Mesenteric fat pad (tissue), 1 donor: Measurements from ENCODE around the gene PIAS4. TPM values are rescaled to one million over a fixed set of nuclear protein-coding genes. Genes with fewer than 3 reads are reported as not detected.

Experiments used
- DNase-seq: peaks from one replicate; pipeline ENCODE4 v3.0.0-alpha.2; 2020; ENCODE audit warnings: low spot score
- total RNA-seq: library from RNA; stranded (reverse); fragmentation: NEBNext Ultra II Directional; extraction: Animal tissue kit (Norgen Biotek cat#: 25700); gene quantifications from one replicate; pipeline ENCODE4 v1.2.1, GENCODE V29; 2021
- donor health status: DM: yes; HTN: yes; CAD: no.

The PIAS4 gene
- total RNA-seq, 1 donor from 2014 or later = 17.9 TPM

GRCh38 chr19:3976495-3977241 is 30.9 kb upstream of the PIAS4 start:
- no peak for DNase-seq

- no peak for DNase-seq
Measured at GRCh38 chr19:3977242-3978143, 30.0 kb upstream of the PIAS4 start.

GRCh38 chr19:3978145-3978544 is 29.4 kb upstream of the PIAS4 start:
- no peak for DNase-seq

- DNase-seq = peak; percentile 89
Measured at GRCh38 chr19:3979289-3979673, 28.3 kb upstream of the PIAS4 start.

- DNase-seq = no peak
Measured at GRCh38 chr19:3979674-3980352, 27.7 kb upstream of the PIAS4 start.

GRCh38 chr19:3980353-3981251 is 26.9 kb upstream of the PIAS4 start:
- DNase-seq = no peak

GRCh38 chr19:3981373-3981735 is 26.2 kb upstream of the PIAS4 start:
- DNase-seq = no peak

- DNase-seq = no peak
Measured at GRCh38 chr19:3981736-3982681, 25.5 kb upstream of the PIAS4 start.

GRCh38 chr19:3982701-3983541 is 24.6 kb upstream of the PIAS4 start:
- no peak for DNase-seq

GRCh38 chr19:3983542-3983914 is 24.0 kb upstream of the PIAS4 start:
- no peak for DNase-seq

- no peak for DNase-seq
Measured at GRCh38 chr19:3983936-3984583, 23.5 kb upstream of the PIAS4 start.

GRCh38 chr19:3984584-3984907 is 23.0 kb upstream of the PIAS4 start:
- no peak for DNase-seq

GRCh38 chr19:3984908-3985642 is 22.5 kb upstream of the PIAS4 start, which contains the start of gene EEF2:
Gene EEF2, minus strand, starts transcription at chr19:3985463. Its CDS starts 83 bp downstream, at chr19:3985380.
- peak; percentile 98 for DNase-seq

GRCh38 chr19:3985643-3986259 is 21.8 kb upstream of the PIAS4 start:
- no peak for DNase-seq

- no peak for DNase-seq
Measured at GRCh38 chr19:3986260-3987041, 21.1 kb upstream of the PIAS4 start.

GRCh38 chr19:3987619-3988371 is 19.7 kb upstream of the PIAS4 start:
- DNase-seq = peak; percentile 94
